Breast epithelium (tissue), 4 donors: ENCODE data around the gene C1orf56. TPM values are rescaled to one million over a fixed set of nuclear protein-coding genes. Genes with fewer than 3 reads are reported as not detected.

Source experiments
- DNase-seq, 2 donors: peaks; one replicate each; pipeline ENCODE4 v3.0.0-alpha.2; 2019; ENCODE audit warnings: low spot score in 2 of 2
- H3K27ac ChIP-seq, 2 donors: fragments of 200-600 bp; sonication (generic) in 1 of 2; one replicate each; pipeline ENCODE4 v1.5.1; 2016 to 2019; ENCODE audit warnings: mild to moderate bottlenecking in 1 of 2
- H3K27me3 ChIP-seq, 2 donors: fragments of 200-600 bp; sonication (generic) in 1 of 2; one replicate each; pipeline versions ENCODE4 v1.5.1 to v1.6.0; 2017 to 2019; ENCODE audit warnings: control low read depth in 1 of 2, mild to moderate bottlenecking in 1 of 2
- H3K36me3 ChIP-seq: fragments of 200-600 bp; one replicate; pipeline ENCODE4 v1.5.1; 2019
- H3K4me1 ChIP-seq, 2 donors: fragments of 200-600 bp; sonication (generic); one replicate each; pipeline ENCODE4 v1.5.1; 2016 to 2019; ENCODE audit warnings: control low read depth in 1 of 2
- H3K4me3 ChIP-seq, 3 donors: fragments of 200-600 bp; sonication (generic); 1 replicate in 2 of 3; 2 replicates in 1 of 3; pipeline ENCODE4 v1.5.1; 2016 to 2019; ENCODE audit warnings: mild to moderate bottlenecking in 3 of 3, moderate library complexity in 2 of 3
- H3K9me3 ChIP-seq, 2 donors: fragments of 200-600 bp; sonication (generic) in 1 of 2; one replicate each; pipeline ENCODE4 v1.5.1; 2016 to 2019; ENCODE audit warnings: control low read depth in 1 of 2
- CTCF ChIP-seq, 3 donors: fragments of 450-650 bp; IDR thresholded peaks; one replicate each; pipeline ENCODE4 v1.5.1; 2016 to 2017; ENCODE audit warnings: antibody characterized with exemption in 3 of 3, mild to moderate bottlenecking in 3 of 3, moderate library complexity in 3 of 3
- POLR2A ChIP-seq: fragments of 450-650 bp; IDR thresholded peaks from one replicate; pipeline ENCODE4 v1.6.1; 2016; ENCODE audit warnings: antibody characterized with exemption, mild to moderate bottlenecking, moderate library complexity
- POLR2AphosphoS5 ChIP-seq, 3 donors: sonication (generic); formaldehyde crosslinking; IDR thresholded peaks; one replicate each; pipeline ENCODE4 v1.6.1; 2017; ENCODE audit warnings: antibody characterized with exemption in 3 of 3
- intact Hi-C: fragments of 100-400 bp; cut with DNase I; formaldehyde crosslinking; loops from one replicate; pipeline ENCODE4 v1.15.1; 2023; ENCODE audit warnings: low total_unique reads
- total RNA-seq, 3 donors: library from RNA; depleted of rRNA; stranded (reverse); fragments of >200 nt; gene quantifications; one replicate each; pipeline ENCODE4 v1.1.0, GENCODE V29; 2016

C1orf56 gene
- total RNA-seq, 3 donors from 2014 or later: 4.6 to 8.3 (median 7.6) TPM

GRCh38 chr1:151055581-151055980 is 8.0 kb downstream of the C1orf56 start:
- Histone ChIP-seq H3K27me3 (no peaks in the 10 kb centered on the region), H3K36me3 (peaks cover 9% of the 10 kb centered on the region), H3K4me1 (peaks cover 4 to 24% of the 10 kb centered on the region in 2 donors), H3K4me3 (peak overlapping the region in 2 of 3 donors; percentile 6 to 7), H3K27ac (peak overlapping the region; percentile 92 to 98), H3K9me3 (no peaks in the 10 kb centered on the region)
- DNase-seq: no peak
- intact Hi-C loops: no loop called here
- TF ChIP-seq CTCF (IDR thresholded peaks at IDR 0.05) (no peak), POLR2A (no peak), POLR2AphosphoS5 (IDR thresholded peaks at IDR 0.05) (no peak)

DNA sequence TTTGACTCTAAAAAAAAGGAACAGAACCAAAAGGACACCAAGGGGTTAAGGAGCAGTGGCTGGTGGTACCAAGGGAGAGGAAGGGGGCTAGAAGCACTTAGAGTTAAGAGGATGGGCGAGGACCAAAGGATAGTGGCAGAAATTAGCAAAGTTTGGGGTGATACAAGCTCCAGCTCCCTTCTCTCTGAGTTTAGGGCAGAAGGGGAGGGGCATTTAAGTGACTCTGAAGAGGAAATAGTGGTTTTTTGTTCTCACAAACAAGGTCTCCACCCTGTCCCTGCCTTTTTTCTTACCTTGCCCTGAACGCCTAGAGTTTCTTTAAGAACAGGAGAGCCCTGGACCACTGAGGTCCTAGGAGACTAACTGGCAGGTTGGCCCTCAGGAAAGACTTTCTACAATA is 8.6 kb downstream of the C1orf56 start:
- Histone ChIP-seq H3K9me3 (no peaks in the 10 kb centered on the region), H3K36me3 (peaks cover 9% of the 10 kb centered on the region), H3K4me3 (peak overlapping the region; percentile 1 to 96 (median 6)), H3K4me1 (peaks cover 4 to 24% of the 10 kb centered on the region in 2 donors), H3K27me3 (no peaks in the 10 kb centered on the region), H3K27ac (peak overlapping the region; percentile 92 to 98)
- DNase-seq: no peak
- intact Hi-C loops: no loop called here
- TF ChIP-seq POLR2AphosphoS5 (IDR thresholded peaks at IDR 0.05) (no peak), CTCF (IDR thresholded peaks at IDR 0.05) (no peak), POLR2A (no peak)

GRCh38 chr1:151058692-151059091 is 11.1 kb downstream of the C1orf56 start:
- Histone ChIP-seq H3K4me1 (peaks cover 4 to 24% of the 10 kb centered on the region in 2 donors), H3K9me3 (no peaks in the 10 kb centered on the region), H3K36me3 (peaks cover 3% of the 10 kb centered on the region), H3K27me3 (no peaks in the 10 kb centered on the region), H3K4me3 (peak overlapping the region; percentile 89 to 96 (median 94)), H3K27ac (peak overlapping the region; percentile 92 to 98)
- TF ChIP-seq CTCF (IDR thresholded peaks at IDR 0.05): no peak
- peak; percentile 33 to 76 (median 60) for TF ChIP-seq POLR2AphosphoS5 (IDR thresholded peaks at IDR 0.05)
- TF ChIP-seq POLR2A: no peak
- intact Hi-C loops: no loop called here
- peak; percentile 92 to 93 for DNase-seq

GRCh38 chr1:151059109-151060006 is 11.8 kb downstream of the C1orf56 start, which contains the start of gene CDC42SE1:
CDC42SE1 (minus strand) TSS chr1:151059622; CDS start chr1:151055730, 3,892 bp downstream.
- Histone ChIP-seq H3K27ac (peak within 1 kb of the TSS; percentile 92 to 98), H3K4me1 (peaks cover 4 to 24% of the 10 kb centered on the region in 2 donors), H3K36me3 (peaks cover 3% of the 10 kb centered on the region), H3K4me3 (peak within 1 kb of the TSS; percentile 89 to 96 (median 94)), H3K9me3 (no peaks in the 10 kb centered on the region), H3K27me3 (no peaks in the 10 kb centered on the region)
- peak; percentile 58 to 83 for DNase-seq
- intact Hi-C loops: no loop called here
- peak; percentile 76 for TF ChIP-seq POLR2A
- peak; percentile 82 to 86 (median 85) for TF ChIP-seq CTCF (IDR thresholded peaks at IDR 0.05)
- TF ChIP-seq POLR2AphosphoS5 (IDR thresholded peaks at IDR 0.05): peak; percentile 90 to 94 (median 90)
